C1 segment of cervical spinal cord (tissue), 14 donors: ENCODE measurements around the gene PRKAR1B.
"Not testable (repeated sequence)": the region's sequence is repeated elsewhere in the genome, so short reads cannot be mapped to it uniquely, and the experiment has no call there.

ENCODE experiments used
- DNase-seq, 14 donors: peaks; one replicate each; lab custom pipeline; 2025; lab: John Stamatoyannopoulos, UW

The PRKAR1B gene

DNA sequence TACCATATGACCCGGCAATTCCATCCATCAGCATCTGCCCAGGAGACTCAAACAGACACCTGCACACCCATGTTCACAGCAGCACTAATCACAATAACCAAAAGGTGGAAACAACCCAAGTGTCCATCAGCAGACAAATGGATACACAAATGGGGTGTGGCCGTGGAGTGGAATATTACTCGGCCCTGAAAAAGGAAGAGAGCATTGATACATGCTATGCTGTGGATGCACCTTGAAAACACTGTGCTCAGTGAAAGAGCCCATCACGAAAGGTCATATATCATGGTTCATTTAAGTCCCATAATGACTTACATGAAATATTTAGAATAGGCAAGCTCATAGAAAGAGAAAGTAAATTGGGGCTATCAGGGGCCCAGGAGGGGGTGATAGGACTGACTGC, 58.1 kb downstream of the PRKAR1B start:
- no peak for DNase-seq

DNA sequence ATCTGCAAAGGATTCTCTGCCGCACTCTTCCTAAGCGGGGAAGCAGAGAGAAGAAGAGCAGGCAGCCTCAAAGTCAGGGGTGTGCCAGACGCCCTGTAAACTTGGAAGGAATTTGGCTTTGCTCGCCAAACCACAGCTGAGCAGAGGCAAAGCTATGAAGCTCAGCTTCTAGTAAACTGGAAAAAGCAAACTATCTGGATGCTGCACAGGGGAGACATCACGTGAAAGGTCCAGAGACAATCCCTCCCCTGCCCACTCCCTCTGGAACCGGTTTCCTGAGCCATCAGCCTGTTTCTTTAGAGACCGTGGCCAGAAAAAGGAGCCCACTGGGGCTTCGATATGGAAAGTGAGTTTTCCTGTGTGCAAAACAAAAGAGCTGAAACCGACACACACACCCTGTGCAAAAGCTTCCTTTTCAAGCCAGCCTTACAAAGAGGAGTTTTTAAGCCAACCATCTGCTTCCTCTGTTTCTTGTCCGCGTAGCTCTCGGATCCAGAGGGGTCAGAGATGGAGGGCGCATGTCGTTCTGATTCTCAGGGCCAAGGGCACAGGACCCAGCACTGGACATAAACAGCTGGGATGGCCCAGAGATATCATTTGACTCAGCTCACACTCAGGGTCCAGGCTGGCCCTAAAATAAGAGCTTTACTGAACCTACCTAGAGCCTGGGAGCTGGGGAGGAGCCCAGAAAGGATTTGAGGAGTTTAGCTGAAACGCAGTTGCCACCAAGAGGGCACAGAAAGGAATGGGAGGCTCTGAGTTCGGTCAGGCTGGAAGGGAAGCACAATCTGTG, 58.7 kb downstream of the PRKAR1B start:
- no peak for DNase-seq

DNA sequence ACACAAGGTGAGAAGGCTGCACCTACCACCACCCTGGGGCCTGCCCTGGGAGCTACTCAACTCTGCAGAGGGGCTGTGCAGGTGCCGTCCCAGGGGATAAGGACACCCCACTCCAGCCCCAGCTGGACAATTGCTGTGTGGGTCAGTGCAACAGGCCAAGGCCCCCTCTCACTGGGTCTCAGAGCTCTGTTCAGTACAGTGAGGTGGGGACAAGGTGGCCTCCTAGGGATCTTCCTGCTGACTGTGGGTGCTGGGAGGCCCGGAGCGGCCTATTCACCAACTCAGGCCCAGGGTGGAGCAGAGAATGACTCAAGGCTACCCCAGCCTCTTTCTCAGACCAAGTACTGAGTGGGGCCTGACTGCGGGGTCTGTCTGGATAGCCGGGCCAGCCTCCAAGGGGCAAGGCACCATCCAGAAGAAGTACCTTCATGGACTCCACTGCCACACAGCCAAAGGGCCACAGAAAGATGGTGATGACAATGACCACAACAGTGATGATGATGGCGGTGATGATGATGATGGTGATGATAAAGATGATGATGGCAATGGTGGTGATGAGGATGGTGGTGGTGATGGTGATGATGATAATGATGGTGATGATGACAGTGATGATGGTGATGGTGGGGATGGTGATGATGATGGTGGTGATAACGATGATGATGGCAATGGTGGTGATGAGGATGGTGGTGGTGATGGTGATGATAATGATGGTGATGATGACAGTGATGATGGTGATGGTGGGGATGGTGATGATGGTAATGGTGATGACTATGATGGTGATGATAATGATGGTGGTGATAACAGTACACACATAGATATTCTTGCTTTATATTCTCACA, 60.4 kb downstream of the PRKAR1B start:
- no peak for DNase-seq

DNA sequence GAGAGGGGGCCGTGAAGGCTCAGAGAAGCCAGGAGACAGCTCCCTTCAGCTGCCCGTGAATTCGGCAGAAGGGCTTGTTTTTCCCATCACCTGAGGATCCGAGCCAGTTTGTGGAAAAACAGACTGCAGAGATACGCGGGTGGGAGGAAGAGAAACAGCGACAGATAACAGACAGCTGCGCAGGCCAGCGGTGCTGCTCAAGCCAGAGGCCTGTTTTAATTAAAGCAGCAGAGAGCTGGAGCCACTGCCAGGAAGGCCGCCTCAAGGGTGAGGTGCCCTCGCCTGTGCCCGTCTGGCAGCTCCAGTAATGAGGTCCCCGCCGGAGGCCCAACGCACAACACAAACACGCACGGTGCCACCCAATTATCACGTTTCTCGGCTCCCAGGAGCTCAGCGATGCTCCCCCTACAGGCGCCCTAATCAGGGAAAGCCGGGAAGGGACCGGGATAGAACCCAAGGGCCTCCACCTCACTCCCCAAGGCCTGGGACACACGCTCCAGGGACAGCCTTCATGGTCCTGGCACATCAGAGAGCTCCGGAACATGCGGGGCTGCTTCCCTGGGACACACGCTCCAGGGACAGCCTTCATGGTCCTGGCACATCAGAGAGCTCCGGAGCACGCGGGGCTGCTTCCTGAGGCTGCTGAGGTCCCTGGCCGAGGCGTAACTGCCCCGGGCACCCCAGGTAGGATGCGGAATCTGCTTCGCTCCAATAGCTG, 61.2 kb downstream of the PRKAR1B start:
- DNase-seq = peak in 3 of 14 donors; percentile 5 to 31 (median 18)

DNA sequence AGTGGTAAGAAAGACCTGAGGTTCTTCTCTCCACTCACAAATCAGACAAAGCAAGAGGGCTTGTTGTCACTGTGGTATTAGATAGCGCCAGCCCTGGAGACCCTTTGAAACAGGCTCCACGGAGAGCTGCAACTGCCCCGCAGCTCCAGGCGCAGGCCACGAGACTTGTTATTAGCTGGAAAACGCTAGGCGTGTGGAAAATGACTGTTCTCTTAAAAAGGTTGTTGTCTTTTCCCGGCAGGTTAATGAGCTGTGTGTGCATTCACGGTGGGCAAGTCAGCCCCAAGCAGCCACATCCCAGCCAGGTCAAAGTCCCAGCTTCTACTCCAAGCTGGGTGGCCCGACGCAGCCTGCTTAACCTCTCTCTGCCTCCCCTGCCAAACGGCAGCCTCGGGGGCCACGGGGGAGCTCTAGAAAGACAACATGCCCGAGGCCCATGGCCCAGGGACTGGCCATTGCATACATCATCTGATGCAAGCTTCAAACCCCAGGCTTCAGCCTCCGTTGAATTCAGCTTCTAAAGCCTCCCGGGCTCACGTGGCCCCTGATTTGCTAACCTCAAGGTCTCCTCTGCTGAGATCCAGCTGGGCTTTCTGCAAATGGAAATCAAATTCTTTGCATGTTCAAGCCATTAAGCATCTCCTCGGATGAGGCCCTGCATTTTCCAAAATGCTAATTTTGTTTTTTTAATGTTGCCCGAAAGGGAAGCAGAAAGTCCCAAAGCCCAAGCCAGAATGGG, 61.9 kb downstream of the PRKAR1B start:
- DNase-seq = peak in 1 of 14 donors; percentile 5

DNA sequence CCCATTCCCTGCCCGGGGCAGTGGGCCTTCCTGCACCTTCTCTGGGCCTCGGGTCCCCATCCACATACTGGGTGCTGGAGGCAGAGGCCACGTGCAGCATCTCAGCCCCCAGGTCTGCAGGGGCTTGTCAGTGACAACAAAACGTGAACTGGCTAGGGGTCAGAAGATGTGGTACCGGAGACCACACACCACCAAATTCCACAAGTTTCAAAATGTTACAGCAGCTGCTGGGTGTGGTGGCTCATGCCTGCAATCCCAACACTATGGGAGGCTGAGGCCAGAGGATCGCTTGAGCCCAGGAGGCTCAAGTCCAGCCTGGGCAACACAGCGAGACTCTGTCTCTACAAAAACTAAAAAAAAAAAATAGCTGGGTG, 62.7 kb downstream of the PRKAR1B start:
- DNase-seq = no peak

DNA sequence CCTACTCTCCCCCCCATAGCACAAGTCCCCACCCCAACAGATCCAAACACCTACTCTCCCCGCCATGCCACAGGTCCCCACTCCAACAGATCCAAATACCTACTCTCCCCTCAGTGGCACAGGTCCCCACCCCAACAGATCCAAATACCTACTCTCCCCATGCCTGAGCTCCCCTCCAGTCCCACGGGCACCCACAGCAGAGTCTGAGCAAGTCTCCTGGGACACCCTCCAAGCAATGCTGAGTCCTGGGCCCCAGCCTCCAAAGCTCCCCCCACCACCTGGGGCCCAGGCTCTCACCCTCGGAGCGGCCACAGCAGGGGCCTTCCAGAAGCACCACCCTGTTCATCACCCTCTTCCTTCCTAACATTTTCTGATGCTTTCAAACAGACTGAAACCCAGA, 64.5 kb downstream of the PRKAR1B start:
- DNase-seq = no peak

DNA sequence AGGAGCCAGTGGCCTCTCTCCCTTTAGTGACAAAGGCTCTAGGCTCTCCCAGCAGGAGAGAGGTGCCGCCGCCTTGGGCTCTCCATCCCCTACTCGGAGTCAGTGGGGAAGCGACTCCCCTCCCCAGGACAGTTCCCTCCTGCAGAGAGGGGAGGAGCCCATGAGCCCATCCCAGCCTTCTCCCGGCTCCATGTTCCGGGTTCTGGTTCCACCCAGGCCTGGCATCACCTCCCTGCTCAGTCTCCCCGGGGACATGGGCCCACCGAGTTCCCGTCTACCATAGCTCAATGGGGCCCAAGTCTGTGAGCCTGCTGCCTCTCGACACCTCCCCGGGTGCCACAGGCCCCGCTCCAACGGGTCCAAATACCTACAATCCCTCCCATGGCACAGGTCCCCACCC, 67.1 kb downstream of the PRKAR1B start:
- DNase-seq = no peak

DNA sequence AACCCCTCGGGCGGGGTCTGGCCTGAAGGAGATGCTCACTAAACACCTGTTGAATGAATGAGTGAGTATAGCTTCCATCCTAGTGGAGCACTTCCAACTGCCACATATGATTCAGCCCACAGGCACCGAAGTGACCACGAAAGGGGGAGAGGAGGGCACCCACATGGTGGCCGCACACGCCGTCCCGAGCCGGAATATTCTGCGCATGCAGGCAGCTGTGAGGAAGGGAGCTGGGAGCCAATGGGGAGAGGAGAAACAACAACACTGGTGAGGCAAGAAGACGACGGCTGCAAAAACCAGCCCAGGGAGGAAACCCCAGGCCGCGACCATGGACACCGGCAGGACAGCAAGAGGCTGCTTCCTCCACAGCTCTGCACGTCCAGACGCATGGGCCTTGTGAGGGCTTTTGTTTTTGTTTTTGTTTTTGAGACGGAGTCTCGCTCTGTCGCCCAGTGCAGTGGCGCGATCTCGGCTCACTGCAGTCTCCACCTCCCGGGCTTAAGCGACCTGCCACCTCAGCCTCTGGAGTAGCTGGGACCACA, 67.7 kb downstream of the PRKAR1B start:
- DNase-seq = no peak

DNA sequence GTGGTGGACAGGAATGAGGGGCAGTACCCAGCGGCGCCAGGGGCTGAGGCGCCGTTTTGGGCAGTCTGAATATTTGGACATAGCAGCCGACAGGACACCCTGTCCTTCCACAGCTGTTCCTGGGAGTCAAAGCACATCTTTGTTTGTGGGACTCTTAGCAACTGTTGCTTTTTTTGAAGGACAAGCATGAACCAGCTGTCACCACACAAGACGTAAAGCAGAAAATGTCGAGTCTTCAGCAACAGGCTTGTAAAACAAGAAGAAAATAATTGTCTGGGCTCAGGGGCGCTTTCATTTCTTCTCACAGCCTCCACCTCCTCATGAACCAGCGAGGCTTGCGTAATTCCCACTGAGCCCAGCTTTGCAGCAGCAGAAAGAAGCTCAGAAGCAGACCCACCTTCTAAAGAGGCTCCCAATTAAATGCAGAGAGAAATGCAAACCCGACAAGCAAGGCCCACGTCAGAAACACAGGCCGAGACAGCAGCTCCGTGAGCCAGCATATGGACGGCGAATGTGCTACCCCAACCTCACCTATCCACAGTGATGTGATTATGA, 69.4 kb downstream of the PRKAR1B start:
- DNase-seq = peak in 1 of 14 donors; percentile 11

DNA sequence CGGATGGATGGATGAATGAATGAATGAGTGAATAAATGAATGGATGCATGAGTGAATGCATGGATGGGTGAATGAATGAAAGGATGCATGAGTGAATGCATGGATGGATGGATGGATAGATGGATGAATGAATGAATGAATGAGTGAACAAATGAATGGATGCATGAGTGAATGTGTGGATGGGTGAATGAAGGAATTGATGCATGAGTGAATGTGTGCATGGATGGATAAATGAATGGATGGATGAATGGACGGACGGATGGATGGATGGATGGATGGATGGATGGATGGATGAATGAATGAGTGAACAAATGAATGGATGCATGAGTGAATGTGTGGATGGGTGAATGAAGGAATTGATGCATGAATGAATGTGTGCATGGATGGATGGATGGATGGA, 70.1 kb downstream of the PRKAR1B start:
- not testable (repeated sequence) for DNase-seq

DNA sequence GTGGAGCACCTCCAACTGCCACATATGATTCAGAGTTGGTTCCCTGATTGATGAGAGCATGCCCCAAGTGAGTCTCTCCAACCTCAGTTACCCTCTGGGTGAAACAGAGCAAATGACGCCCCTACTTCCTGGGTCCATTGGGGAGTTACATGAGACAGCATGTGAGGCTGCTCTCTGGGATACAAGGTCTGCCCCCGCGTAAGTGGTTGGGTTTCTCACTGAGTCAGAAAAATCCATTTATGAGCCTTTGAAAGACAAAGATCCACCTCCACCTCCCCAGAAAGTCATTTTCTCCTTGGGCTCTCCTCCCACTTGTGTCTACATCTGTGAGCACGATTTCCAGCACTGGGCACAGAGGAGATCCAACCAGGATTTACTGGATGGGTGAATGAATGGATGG, 71.3 kb downstream of the PRKAR1B start:
- DNase-seq = no peak

DNA sequence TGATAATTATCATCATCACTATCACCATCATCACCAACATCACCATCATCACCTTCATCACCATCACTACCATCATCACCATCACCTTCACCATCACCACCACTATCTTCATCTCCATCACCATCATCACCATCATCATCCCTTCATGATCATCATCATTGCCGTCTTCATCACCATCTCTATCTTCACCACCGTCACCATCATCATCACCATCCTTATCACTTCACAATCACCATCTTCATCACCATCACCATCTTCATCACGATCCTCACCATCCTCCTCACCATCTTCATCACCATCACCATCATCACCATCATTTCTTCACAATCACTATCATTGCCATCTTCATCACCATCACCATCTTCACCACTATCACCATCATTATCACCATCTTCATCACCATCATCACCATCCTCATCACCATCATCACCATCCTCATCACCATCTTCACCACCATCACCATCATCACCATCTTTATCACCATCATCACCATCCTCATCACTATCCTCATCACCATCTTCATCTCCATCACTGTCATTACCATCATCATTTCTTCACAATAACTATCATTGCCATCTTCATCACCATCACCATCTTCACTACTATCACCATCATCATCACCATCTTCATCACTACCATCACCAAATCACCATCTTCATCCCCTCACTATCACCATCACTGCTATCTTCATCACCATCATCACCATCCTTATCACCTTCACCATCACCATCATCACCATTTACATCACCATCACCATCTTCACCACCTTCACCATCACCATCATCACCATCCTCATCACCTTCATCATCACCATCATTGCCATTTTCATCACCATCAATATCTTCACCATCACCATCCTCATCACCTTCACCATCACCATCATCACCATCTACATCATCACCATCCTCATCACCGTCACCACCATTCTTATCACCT, 73.0 kb downstream of the PRKAR1B start:
- DNase-seq = no peak

DNA sequence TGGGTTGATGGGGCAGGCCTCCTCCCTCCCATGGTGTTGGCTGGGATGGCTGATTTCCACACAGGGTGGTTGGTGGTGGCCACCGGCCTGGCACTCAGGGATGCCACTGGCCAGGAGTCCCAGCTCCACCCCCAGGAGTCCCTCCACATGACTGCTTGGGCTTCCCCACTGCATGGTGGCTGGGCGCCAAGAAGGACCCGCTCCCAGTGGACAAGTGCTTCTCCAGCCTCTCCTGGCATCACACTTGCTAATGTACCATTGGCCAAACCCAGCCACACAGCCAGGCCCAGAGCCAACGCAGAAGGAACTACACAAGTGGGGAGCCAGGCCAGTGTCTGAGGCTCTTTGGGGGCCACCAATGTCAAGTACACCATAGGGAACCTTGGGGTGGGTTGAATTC, 74.2 kb downstream of the PRKAR1B start:
- no peak for DNase-seq

DNA sequence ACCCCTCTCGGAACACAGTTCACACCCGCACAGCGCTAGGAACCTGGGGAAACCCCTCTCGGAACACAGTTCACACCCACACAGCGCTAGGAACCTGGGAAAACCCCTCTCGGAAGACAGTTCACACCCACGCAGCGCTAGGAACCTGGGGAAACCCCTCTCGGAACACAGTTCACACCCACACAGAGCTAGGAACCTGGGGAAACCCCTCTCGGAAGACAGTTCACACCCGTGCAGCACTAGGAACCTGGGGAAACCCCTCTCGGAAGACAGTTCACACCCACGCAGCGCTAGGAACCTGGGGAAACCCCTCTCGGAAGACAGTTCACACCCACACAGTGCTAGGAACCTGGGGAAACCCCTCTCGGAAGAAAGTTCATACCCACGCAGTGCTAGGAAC, 74.9 kb downstream of the PRKAR1B start:
- not testable (repeated sequence) for DNase-seq

DNA sequence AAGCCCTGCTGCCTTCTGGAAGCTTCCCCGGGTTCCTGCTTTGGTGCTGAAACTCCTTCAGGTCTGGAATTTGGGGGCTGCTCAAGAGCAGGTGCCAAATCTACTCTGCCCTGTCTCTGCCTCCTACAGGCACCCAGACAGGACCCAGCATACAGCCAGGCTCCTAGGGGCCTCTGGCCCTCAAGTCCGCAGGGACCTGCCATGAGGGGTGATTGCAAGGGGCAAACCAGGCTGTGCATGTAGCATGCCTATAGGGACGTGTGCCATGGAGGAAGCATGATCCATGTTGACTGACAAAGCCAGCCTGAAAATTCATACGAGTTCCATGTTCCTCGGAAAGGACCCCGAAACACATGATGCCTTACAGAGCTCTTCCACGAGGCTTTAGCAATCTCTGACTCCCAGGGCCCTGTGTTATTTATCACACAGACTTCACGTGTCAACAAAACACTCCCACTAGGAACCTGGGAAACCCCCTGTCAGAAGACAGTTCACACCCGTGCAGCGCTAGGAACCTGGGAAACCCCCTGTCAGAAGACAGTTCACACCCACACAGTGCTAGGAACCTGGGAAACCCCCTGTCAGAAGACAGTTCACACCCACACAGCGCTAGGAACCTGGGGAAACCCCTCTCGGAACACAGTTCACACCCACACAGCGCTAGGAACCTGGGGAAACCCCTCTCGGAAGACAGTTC, 75.9 kb downstream of the PRKAR1B start:
- DNase-seq = no peak

DNA sequence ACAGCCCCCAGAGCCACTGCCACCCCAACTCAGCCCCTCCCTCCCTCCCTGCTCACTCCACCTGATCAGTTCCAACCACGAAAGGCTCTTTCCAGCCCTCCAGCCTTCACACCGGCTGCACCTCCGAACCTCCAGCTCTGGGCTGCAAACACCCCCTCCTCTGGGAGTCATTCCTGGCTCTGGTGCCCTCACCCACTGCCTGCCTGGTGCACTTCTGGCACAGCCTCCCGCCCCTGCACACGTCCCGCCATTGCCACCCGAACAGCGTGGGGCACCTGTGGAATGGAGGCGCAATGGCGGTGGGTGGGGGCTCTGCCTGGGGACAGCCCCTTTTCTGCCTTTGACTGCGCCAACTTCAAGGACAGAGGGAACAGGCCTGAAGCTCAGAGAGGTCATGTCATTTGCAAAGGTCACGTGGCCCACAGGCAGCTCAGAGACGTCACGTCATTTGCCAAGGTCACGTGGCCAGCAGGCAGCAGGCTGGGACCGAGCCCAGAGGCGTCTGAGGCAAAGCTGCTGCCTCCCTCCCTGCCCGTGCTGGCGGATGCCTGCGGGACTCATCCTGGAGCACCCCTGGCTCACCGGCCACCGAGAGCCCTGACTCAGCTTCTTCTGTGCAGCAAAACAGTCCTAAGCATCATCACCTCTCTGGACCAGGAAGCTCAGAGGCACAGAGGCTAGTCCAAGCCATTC, 76.6 kb downstream of the PRKAR1B start:
- peak in 5 of 14 donors; percentile 1 to 41 (median 22) for DNase-seq

DNA sequence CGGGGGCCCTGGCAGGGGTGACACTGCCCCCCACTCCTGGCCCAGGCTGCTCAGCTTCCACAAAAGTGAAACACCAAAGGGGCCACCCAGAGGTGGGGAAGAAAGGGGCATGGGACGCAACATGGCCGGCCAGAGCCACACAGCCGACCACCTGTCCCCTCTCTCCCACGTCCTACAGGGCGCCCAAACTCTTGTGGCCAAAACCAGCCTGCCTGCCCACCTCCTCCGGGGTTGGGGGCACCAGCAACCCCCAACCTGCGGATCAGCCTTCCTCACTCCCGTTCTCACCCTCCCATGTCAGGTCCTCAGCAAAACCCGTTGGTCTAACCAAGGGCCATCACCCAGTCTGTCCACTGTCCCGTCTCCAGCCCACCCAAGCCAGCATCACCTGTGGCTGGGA, 80.1 kb downstream of the PRKAR1B start:
- DNase-seq = no peak

DNA sequence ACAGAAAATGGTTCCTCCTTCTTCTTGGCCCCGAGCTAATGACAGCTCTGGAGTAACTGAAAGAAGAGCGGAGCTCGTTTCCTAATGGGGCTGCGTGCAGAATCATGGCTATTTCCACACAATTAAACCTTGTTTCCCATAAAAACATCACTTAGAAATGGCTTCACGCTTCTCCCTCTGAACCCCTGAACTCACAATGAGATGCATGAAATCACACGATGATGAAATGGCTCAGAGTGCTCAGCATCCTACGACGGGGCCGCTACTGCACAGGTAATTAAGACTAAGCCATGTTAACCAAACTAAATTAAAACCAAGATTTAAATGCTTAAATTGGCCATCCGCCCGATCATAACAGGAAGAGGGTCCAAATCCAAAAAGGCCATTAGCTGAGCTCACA, 80.6 kb downstream of the PRKAR1B start:
- DNase-seq = no peak
